ENCODE results near the gene GSTM1. TPM values are rescaled to one million over a fixed set of nuclear protein-coding genes. Genes with fewer than 3 reads are reported as not detected.
"Not testable (repeated sequence)": the region's sequence is repeated elsewhere in the genome, so short reads cannot be mapped to it uniquely, and the experiment has no call there.

GSTM1 gene
- total RNA-seq, 1 donor from 2014 or later: 112 TPM

- Mint-ChIP-seq H3K4me3 (ENCODE audit: low read depth) (no peak overlapping the region), H3K27me3 (ENCODE audit: low read depth) (peaks cover 28% of the 10 kb centered on the region), H3K9me3 (no peaks in the 10 kb centered on the region), H3K36me3 (ENCODE audit: low read depth) (no peaks in the 10 kb centered on the region), H3K27ac (no peak overlapping the region), H3K4me1 (ENCODE audit: low read depth) (peaks cover 10% of the 10 kb centered on the region)
- DNase-seq (ENCODE audit: low spot score): no peak
- intact Hi-C loops (cut with micrococcal nuclease): no loop called here
These were observed 35.2 kb upstream of the GSTM1 start for GRCh38 chr1:109652402-109652801.

- DNase-seq (ENCODE audit: low spot score): no peak
- intact Hi-C loops (cut with micrococcal nuclease): no loop called here
- Mint-ChIP-seq H3K4me1 (ENCODE audit: low read depth) (peaks cover 10% of the 10 kb centered on the region), H3K27ac (no peak overlapping the region), H3K9me3 (no peaks in the 10 kb centered on the region), H3K27me3 (ENCODE audit: low read depth) (peaks cover 26% of the 10 kb centered on the region), H3K36me3 (ENCODE audit: low read depth) (no peaks in the 10 kb centered on the region), H3K4me3 (ENCODE audit: low read depth) (peak overlapping the region; percentile 30)
These were observed 34.3 kb upstream of the GSTM1 start for GRCh38 chr1:109653306-109653705.

- Mint-ChIP-seq H3K9me3 (no peaks in the 10 kb centered on the region), H3K4me1 (ENCODE audit: low read depth) (peaks cover 10% of the 10 kb centered on the region), H3K4me3 (ENCODE audit: low read depth) (no peak overlapping the region), H3K36me3 (ENCODE audit: low read depth) (no peaks in the 10 kb centered on the region), H3K27me3 (ENCODE audit: low read depth) (peaks cover 26% of the 10 kb centered on the region), H3K27ac (no peak overlapping the region)
- intact Hi-C loops (cut with micrococcal nuclease): loop anchor here (2.0 kb wide), 1 partner anchor 14 kb away; no protein-coding TSS in a partner anchor
- no peak for DNase-seq (ENCODE audit: low spot score)
These were observed 33.1 kb upstream of the GSTM1 start for GRCh38 chr1:109654519-109654918.

- peak; percentile 62 for DNase-seq (ENCODE audit: low spot score)
- Mint-ChIP-seq H3K36me3 (ENCODE audit: low read depth) (no peaks in the 10 kb centered on the region), H3K27ac (peak within 1 kb of the TSS; percentile 86), H3K27me3 (ENCODE audit: low read depth) (peaks cover 21% of the 10 kb centered on the region), H3K4me3 (ENCODE audit: low read depth) (peak within 1 kb of the TSS; percentile 92), H3K4me1 (ENCODE audit: low read depth) (peaks cover 10% of the 10 kb centered on the region), H3K9me3 (no peaks in the 10 kb centered on the region)
- intact Hi-C loops (cut with micrococcal nuclease): loop anchor here (2.0 kb wide), 1 partner anchor 15 kb away; no protein-coding TSS in a partner anchor
These were observed 31.8 kb upstream of the GSTM1 start, which contains the start of gene GSTM4 for GRCh38 chr1:109655615-109656519. Gene GSTM4 (plus strand): TSS chr1:109656099. CDS start chr1:109656390, 291 bp downstream.

GRCh38 chr1:109657395-109657794 lies 30.2 kb upstream of the GSTM1 start:
- Mint-ChIP-seq H3K36me3 (ENCODE audit: low read depth) (no peaks in the 10 kb centered on the region), H3K9me3 (no peaks in the 10 kb centered on the region), H3K27ac (no peak overlapping the region), H3K27me3 (ENCODE audit: low read depth) (peaks cover 12% of the 10 kb centered on the region), H3K4me3 (ENCODE audit: low read depth) (peak overlapping the region; percentile 53), H3K4me1 (ENCODE audit: low read depth) (peaks cover 10% of the 10 kb centered on the region)
- intact Hi-C loops (cut with micrococcal nuclease): no loop called here
- DNase-seq (ENCODE audit: low spot score): peak; percentile 5

GRCh38 chr1:109657970-109658369 lies 29.6 kb upstream of the GSTM1 start:
- Mint-ChIP-seq H3K9me3 (no peaks in the 10 kb centered on the region), H3K27me3 (ENCODE audit: low read depth) (peaks cover 10% of the 10 kb centered on the region), H3K4me1 (ENCODE audit: low read depth) (peaks cover 10% of the 10 kb centered on the region), H3K4me3 (ENCODE audit: low read depth) (no peak overlapping the region), H3K36me3 (ENCODE audit: low read depth) (no peaks in the 10 kb centered on the region), H3K27ac (no peak overlapping the region)
- intact Hi-C loops (cut with micrococcal nuclease): no loop called here
- DNase-seq (ENCODE audit: low spot score): no peak

- H3K27me3 Mint-ChIP-seq (ENCODE audit: low read depth): peaks cover 4% of the 10 kb centered on the region
- DNase-seq (ENCODE audit: low spot score): peak; percentile 5
- intact Hi-C loops (cut with micrococcal nuclease): no loop called here
- no peaks in the 10 kb centered on the region for H3K36me3 Mint-ChIP-seq (ENCODE audit: low read depth)
- H3K4me1 Mint-ChIP-seq (ENCODE audit: low read depth): peaks cover 10% of the 10 kb centered on the region
- no peaks in the 10 kb centered on the region for H3K9me3 Mint-ChIP-seq
- peak overlapping the region; percentile 6 for H3K4me3 Mint-ChIP-seq (ENCODE audit: low read depth)
- no peak overlapping the region for H3K27ac Mint-ChIP-seq
These were observed 29.0 kb upstream of the GSTM1 start for GRCh38 chr1:109658533-109659042.

- H3K9me3 Mint-ChIP-seq: no peaks in the 10 kb centered on the region
- no peak for DNase-seq (ENCODE audit: low spot score)
- intact Hi-C loops (cut with micrococcal nuclease): no loop called here
- peaks cover 10% of the 10 kb centered on the region for H3K4me1 Mint-ChIP-seq (ENCODE audit: low read depth)
- H3K36me3 Mint-ChIP-seq (ENCODE audit: low read depth): no peaks in the 10 kb centered on the region
- H3K4me3 Mint-ChIP-seq (ENCODE audit: low read depth): no peak overlapping the region
- no peak overlapping the region for H3K27ac Mint-ChIP-seq
- peaks cover 2% of the 10 kb centered on the region for H3K27me3 Mint-ChIP-seq (ENCODE audit: low read depth)
These were observed 28.5 kb upstream of the GSTM1 start for GRCh38 chr1:109659145-109659544.

GRCh38 chr1:109659997-109660690 lies 27.5 kb upstream of the GSTM1 start:
- H3K27me3 Mint-ChIP-seq (ENCODE audit: low read depth): no peaks in the 10 kb centered on the region
- H3K9me3 Mint-ChIP-seq: no peaks in the 10 kb centered on the region
- DNase-seq (ENCODE audit: low spot score): peak; percentile 5
- no peak overlapping the region for H3K4me3 Mint-ChIP-seq (ENCODE audit: low read depth)
- H3K36me3 Mint-ChIP-seq (ENCODE audit: low read depth): no peaks in the 10 kb centered on the region
- intact Hi-C loops (cut with micrococcal nuclease): no loop called here
- peaks cover 6% of the 10 kb centered on the region for H3K4me1 Mint-ChIP-seq (ENCODE audit: low read depth)
- no peak overlapping the region for H3K27ac Mint-ChIP-seq

GRCh38 chr1:109660691-109661026 lies 27.0 kb upstream of the GSTM1 start:
- H3K4me3 Mint-ChIP-seq (ENCODE audit: low read depth); H3K4me1 Mint-ChIP-seq (ENCODE audit: low read depth); H3K36me3 Mint-ChIP-seq (ENCODE audit: low read depth); H3K27me3 Mint-ChIP-seq (ENCODE audit: low read depth); DNase-seq (ENCODE audit: low spot score); H3K9me3 Mint-ChIP-seq; intact Hi-C loops (cut with micrococcal nuclease): not testable (repeated sequence)
- H3K27ac Mint-ChIP-seq: peak overlapping the region; percentile 15

GRCh38 chr1:109661391-109661790 lies 26.2 kb upstream of the GSTM1 start:
- H3K27me3 Mint-ChIP-seq (ENCODE audit: low read depth): no peaks in the 10 kb centered on the region
- no peaks in the 10 kb centered on the region for H3K9me3 Mint-ChIP-seq
- no peak overlapping the region for H3K27ac Mint-ChIP-seq
- DNase-seq (ENCODE audit: low spot score): no peak
- intact Hi-C loops (cut with micrococcal nuclease): no loop called here
- peaks cover 2% of the 10 kb centered on the region for H3K4me1 Mint-ChIP-seq (ENCODE audit: low read depth)
- H3K4me3 Mint-ChIP-seq (ENCODE audit: low read depth): no peak overlapping the region
- no peaks in the 10 kb centered on the region for H3K36me3 Mint-ChIP-seq (ENCODE audit: low read depth)

GRCh38 chr1:109664671-109665070 lies 22.9 kb upstream of the GSTM1 start:
- Mint-ChIP-seq H3K4me1 (ENCODE audit: low read depth) (peaks cover 12% of the 10 kb centered on the region), H3K27ac (no peak overlapping the region), H3K9me3 (no peaks in the 10 kb centered on the region), H3K4me3 (ENCODE audit: low read depth) (no peak overlapping the region), H3K27me3 (ENCODE audit: low read depth) (no peaks in the 10 kb centered on the region), H3K36me3 (ENCODE audit: low read depth) (peaks cover 5% of the 10 kb centered on the region)
- intact Hi-C loops (cut with micrococcal nuclease): no loop called here
- DNase-seq (ENCODE audit: low spot score): no peak
